SHP77 (cell line): ENCODE results near the gene CATSPERD.
A peak's percentile ranks its signal among the peaks of the same experiment; 100 is the strongest.

ENCODE experiments used
- DNase-seq, 2 experiments: peaks; one replicate each; lab custom pipeline; 2025; lab: John Stamatoyannopoulos, UW

Gene CATSPERD

DNA sequence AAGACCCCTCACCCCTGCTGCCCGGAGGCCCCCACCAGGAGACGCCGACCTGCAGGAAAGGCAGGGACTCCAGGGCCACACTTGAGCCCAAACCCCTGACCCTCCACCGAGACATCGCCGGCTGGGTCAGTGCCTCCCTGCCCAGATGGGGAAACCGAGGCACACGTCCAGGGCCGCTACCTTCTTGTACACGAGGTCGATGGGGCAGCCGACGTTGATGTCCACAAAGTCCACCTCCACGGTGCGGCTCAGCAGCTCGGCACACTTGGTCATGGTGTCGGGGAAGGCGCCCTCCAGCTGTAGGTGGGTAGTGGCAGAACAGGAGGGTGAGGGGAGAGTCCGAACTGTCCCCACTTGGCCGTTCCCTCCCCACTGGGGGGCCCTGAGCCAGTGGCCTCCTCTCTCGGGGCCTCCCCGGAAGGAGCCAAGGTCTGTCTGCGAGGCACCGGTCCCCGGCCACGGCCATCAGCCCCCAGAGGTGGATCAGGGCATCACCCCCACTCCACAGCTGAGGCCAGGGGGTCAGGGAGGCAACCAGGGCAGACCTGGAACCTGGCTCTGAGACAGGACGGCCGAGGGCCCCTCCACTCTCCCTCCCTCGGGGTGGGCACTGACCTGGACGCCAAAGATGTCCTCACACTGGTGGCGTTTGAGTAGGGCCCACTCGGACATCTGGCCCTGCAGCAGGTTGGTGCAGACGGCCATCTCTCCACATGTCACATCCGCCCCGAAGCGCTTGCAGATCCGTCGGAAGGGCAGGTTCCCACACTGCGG, 67.2 kb downstream of the CATSPERD start:
- DNase-seq, result no peak

DNA sequence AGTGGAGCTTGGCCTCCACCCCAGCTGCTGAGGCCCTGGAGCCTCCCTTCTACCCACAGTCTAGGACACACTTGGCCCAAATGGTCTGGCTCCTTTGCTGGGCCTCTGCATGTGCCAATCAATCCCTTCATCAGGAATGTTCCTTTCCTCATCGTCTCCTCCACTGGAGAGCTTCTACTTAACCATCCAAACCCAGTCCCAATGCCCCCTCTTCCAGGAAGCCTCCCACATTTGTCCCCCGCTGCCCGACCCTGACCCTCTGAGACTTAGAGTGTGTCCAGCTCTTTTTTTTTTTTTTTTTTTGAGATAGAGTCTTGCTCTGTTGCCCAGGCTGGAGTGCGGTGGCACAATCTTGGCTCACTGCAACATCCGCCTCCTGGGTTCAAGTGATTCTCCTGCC, 68.0 kb downstream of the CATSPERD start:
- no peak for DNase-seq

DNA sequence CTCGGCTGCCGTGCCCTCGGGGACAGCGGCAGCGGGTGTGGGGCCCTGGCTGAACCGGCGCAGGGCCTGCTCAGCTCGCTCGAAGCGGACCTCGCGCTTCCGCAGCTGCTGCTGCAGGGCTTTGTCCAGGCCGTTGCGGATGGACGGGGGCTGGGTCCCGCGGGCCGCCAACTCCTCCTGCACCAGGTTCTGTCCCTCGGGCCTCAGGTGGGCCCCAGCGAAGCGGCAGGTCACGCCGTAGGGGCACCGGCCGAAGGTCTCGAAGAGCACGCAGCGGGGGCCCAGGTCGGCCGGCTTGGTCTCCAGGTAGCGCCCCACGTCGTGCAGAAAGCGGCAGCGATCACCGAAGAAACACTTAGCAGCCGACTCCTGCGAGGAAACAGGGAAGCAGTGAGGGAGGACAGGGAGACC, 68.9 kb downstream of the CATSPERD start:
- no peak for DNase-seq

DNA sequence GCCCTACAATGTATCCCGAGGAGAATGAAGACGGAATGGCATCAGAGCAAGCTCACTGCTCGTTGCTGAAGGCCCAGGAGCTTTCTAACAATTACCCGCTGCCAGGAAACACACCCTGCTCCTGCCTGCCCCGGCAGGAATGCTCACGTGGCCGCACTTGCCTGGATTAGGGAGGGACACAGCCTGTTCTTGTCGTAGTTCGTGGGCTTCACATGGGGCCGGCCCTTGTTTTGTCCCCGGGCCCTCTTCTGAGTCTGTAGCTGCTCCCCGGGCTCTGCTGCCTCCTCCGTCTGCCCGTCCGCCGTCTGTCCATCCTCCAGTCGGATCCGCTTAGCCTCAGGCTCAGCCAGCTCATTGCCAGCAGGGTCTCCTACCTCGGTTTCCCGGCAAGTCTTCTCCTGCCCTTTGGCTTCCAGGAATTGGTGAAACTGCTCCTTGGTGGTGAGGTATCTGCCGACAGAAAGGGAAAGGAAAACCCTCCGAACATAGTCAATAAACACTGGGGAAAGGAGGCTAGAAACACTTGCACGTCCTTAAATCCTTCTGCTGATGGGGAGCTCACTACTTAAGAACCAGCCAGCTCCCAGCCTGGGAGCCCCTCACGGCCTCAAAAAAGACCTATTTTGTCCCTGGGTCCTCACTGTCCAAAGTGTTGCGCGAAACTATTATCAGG, 69.6 kb downstream of the CATSPERD start:
- DNase-seq, result no peak

DNA sequence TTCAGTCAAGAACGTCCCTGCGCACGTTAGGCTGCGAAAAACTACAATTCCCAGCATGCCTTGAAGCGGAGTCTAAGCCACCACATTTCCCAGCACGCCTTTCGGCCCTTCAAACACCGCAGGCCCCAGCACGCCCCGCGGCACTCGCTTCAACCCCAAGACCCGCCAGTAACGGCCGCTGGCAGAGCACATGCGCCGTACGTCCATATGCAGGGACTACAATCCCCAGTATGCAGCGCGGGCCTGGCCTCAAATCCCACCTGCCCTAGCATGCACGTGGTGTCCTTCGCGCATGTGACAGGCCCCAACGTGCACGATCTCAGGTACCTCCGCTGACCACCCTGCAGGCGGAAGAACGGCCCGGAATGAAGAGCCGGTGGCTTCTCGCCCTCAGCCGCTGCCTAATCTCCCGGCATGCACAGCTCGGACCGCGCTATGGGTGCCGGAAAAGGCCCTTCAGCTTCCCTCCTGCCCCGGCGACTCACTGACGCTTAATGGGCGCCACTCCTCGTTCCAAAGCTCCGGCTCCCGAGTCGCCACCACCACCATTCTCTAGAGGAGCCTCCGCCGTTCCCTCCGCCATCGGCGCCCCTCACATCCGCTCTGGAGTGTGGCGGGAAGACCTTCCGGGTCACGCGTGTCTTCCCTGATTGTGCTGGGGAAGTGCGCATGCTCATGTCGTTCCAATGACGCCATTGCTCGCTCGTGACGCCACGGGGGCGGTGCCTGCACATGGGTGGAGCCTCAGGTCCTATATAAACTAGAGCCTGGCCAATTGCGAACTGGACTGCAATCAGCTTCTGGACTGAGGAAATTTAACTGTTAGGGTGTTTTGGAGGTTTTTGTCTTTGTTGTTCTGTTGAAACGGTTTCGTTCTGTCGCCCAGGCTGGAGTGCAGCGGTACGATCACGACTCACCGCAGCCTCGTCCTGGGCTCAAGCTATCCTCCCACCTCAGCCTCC, 70.4 kb downstream of the CATSPERD start, which contains the start of gene DUS3L:
DUS3L (minus strand) TSS at position 605 of the 962 bp plus-strand sequence; CDS start at position 583, 22 bp downstream.
- peak; percentile 96 to 98 for DNase-seq

DNA sequence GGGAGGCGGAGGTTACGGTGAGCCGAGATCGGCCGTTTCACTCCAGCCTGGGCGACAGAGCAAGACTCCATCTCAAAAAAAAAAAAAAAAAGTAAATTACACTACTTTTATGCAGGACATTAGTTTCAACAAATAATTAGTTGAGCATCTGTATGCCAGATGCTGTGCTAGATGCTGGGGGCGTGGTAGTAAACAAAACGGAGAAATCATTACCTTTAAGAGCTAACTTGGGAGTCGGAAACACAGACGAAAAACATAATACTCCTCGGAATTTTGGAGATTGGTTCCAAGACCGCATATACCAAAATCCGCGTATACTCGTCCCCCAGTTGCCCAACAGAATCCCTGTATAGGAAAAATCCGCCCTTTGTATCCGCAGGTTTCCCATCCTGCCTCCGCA, 71.8 kb downstream of the CATSPERD start:
- DNase-seq, result no peak

DNA sequence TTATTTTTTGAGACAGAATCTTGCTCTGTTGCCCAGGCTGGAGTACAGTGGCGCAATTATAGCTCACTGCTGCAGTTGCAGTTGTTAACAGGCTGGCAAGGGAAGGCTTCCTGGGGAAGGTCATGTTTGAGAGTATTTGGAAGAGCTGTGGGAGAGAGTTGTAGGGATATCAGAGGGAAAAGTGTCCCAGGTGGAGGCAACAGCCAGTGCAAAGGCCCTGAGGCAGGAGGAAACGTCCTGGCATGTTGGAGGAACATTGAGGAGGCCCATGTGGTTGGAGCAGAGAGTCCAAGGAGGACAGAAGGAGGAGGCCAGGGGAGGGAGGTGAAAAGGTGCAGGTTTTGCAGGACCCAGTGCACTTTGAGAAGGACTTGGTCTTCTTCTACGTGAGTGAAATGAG, 72.8 kb downstream of the CATSPERD start:
- no peak for DNase-seq

DNA sequence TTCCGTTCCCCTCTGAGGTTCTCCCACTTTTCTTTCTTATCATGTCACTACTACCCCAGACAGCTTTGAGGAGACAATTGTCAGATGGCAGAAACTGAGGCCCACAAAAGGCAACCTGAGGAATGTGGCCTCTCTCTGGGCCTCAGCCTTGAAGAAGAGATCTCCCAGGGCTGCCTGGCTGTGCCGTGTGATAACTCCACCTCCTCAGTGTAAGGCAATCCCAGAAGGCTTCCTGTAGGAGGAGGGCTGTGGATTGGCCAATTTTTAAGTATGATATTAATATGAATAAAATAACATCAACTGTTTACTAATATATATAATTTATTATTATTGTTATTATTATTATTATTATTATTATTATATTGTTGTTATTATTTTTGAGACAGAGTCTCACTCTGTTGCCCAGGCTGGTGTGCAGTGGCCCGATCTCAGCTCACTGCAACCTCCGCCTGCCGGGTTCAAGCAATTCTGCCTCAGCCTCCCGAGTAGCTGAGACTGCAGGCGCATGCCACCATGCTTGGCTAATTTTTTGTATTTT, 75.0 kb downstream of the CATSPERD start:
- DNase-seq, result no peak

DNA sequence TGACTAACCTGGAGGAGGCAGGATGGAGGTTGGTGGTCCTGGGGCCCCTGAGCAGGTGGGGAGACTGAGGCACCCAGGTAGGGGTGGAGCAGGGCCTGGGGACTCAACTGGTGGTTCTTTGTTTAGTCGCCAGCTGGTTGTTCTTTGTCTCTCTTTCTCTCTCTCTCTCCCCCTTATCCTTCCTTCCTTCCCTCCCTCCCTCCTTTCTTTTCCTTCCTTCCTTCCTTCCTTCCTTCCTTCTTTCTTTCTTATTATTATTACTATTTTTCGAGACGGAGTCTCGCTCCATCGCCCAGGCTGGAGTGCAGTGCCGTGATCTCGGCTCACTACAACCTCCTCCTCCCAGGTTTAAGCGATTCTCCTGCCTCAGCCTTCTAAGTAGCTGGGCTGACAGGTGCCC, 77.8 kb downstream of the CATSPERD start:
- DNase-seq, result no peak

DNA sequence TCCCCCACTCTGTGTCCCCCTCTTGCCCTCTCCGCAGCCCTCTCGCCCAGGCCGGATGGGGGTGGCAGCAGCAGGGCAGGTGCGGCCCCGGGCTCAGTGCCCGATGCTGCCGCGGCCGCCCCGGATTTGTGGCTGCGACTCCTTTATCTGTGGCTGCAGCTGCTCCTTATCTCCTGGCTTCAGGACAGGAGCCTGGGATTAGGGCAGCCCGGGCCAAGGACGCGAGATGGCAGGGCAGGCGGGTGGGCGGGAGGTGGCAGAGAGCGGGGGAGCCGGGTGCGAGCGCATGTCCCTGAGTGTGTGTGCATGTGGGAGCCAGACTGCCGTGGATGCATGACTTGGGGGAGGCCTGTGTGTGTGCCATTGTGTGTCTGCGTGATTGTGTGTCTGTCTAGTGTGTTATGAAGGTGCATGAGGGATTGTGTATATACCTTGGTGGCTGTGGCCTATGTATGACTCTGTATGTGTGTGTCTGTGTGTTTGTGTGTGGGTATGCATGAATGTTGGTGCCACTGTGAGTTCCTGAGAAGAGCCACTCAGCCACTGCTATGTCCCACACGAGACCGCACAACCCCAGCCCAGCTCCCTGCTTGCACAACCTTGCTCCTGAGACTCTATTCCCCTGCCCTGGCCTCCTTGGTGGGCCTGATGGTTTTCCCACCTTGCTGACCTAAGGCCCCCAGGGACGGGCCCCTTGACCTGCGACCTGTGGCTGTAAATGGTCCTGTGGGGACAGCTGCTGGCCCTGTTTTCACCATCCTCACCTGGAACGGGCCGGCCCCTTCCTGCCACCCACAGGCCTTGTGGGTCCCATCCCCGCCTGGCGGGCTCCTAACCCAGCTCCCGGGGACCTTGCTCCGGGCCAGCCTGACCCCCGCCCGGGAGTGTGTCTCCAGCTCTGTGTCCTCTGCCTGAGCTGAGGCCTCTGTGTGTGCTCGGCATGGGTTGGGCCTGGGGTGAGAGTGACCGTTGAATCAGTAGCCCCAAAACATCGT, 79.1 kb downstream of the CATSPERD start:
- peak in 1 of 2 experiments; percentile 29 for DNase-seq

DNA sequence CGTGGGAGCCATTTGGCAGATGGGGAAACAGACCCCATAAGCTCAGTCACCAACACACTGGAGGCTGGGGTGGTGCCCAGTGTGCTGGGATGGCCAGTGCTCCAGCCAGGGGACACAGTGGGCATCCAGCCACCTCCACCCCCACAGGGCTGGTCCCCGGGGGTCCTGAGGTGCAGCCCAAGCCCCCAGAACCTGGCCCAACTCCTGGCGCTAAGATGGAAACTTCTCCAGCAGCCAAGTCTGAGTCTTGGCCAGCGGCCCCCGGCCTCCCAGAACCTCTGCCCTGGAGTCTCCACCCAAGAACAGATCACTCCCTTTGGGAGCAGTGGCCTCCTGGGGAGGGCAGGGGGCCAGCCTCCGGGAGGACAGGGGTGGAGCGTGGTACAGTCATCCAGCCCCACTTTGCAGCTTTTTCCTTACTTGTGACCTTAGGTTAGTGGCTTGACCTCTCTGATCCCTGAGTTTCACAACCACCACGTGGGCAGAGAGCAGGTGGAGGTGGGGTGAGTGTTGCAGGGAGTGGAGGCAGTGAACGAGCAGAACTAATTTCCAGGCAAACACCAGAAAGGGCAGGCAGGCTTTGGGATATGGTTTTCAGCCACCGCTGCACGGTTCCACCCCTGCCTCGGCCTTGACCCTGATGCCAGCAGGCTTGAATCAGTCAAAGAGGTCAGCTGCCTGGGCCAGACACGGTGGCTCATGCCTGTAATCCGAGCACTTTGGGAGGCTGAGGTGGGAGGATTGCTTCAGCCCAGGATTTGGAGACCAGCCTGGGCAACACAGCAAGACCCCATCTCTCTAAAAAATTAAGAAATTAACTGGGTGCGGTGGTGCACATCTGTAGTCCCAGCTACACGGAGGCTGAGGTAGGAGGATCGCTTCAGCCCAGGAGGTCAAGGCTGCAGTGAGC, 80.2 kb downstream of the CATSPERD start:
- no peak for DNase-seq

DNA sequence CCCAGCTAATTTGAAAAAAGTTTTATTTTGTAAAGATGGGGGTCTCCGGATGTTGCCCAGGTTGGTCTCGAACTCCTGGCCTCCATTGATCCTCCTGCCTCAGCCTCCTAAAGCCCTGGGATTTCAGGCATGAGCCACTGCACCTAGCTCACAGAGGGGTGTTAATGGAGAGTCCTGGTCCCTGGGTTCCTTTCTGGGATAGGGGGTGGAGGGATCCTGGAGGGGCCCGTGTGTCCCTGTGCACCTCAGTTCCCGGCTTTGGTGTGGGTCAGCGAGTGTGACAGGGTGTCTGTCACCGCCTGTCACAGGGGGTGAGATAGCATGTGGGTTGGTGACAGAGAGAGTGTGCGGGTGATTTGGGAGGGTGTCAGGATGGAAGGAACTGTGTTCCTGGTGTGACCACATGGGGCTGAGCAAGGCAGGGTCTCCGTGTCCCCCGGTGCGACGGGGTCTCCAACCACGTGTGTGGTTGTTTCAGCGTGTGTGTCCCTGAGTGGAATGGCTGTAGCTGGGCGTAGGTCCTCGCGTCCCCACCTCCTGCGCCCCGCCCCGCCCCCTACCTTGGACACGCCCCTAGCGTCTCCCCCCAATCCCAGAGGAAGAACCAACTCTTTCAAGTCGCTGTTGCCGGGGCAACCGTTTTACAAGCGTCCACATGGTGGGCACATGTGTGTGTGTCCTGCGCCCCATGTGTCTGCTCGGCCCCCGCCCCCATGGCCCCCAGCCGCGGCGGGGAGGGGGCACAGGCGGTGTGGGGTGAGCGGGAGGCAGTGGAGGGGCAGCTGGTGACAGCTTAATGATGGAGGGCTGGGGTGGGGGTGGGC, 81.6 kb downstream of the CATSPERD start:
- DNase-seq, result no peak

DNA sequence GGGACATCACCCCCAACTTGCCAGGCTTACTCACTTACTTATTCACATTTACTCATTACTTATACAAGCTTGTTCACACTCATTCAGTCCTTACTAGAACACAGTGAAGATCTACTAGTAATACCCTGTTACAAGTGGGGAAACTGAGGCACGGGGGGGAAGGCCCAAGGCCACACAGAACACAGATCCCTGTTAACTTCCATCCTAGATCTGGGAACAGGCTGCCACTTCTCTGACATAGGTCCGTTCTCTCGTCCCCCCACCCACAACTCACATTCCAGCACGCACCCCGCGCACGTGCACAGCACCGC, 83.0 kb downstream of the CATSPERD start:
- no peak for DNase-seq

DNA sequence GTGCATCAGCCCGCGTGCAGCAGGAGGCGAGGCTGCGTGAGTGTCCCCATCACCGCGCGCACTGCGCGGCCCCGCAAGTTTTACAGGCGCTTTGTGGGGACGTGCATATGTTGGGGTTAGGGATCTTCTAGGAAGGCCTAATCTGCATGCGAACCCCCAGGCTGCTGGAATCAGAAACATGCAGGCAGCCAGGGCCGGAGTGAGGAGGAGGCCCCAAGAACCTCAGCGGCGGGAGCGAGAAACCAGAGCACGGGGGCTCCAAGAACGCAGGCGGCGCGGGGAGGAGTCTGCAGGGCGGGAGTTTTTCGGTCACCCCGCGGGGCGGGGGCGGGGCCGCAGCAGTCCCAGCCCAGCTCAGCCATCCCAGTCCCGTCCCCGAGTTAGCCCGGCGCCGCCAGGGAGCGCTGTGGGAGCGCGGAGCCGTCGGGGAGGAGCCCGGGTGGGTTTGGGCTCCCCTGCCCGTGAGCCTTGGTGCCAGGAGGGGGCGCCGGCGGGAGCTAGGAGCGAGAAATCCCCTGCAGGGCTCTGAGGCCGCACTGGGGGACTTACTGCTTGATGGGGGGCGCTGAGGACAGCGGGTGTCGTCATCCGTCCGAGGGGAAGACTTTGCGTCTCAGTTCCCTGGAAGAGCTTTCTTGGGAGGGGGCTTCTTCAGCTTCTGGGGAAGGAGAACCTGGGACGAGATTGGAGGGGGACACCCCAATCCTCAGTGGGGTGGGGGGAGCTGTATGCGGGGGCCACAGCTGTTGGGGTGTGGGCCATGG, 83.5 kb downstream of the CATSPERD start:
- peak; percentile 84 to 87 for DNase-seq

DNA sequence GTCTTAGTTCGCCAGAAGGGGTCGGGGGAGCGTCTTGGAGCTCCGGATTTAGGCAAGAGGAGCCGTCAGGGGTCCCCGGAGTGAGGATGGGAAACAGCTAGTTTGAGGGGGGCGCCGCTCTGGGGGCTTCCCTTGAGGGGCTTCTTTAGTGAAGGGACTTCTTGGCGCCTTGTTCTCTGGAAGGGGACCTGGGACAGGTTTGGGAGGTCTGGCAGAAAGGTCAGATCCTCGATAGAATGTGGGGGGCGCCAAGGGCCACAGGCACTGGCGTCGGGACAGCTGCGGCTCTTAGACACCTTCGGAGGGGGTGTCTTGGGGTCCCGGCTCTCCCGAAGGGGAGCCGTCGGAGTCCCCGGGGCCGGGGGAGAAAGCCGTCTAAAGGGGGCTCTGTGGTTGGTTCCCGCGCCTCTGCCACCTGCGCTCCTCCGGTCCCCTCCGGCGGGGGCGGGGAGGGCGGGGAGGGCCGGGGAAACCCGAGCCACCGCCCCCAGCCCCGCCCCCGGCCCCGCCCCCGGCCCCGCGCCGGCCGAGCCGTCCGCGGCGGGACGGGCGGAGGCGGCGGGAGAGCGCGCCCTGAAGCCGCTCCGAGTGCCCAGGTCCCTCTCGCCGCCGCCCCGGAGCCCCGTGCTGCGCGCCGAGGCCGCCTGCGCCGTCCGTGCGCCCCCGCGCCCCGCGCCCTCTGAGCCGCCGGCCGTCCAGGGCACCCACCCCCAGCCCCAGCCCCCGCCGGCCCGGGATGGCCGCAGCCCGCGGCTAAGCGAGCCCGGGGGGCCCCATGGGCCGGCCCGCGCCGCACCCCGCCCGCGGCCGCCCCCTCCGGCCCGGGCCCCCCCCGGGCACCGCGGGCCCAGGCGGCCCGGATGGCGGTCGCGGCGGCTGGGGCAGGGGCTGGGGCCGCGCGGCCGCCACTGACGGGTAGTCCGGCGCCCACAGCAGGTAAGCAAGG, 84.4 kb downstream of the CATSPERD start, which contains the start of gene NRTN:
NRTN (plus strand) TSS at position 552 of the 946 bp plus-strand sequence. CDS start 19,099 bp downstream, outside the sequence.
- DNase-seq, result peak; percentile 36 to 48

DNA sequence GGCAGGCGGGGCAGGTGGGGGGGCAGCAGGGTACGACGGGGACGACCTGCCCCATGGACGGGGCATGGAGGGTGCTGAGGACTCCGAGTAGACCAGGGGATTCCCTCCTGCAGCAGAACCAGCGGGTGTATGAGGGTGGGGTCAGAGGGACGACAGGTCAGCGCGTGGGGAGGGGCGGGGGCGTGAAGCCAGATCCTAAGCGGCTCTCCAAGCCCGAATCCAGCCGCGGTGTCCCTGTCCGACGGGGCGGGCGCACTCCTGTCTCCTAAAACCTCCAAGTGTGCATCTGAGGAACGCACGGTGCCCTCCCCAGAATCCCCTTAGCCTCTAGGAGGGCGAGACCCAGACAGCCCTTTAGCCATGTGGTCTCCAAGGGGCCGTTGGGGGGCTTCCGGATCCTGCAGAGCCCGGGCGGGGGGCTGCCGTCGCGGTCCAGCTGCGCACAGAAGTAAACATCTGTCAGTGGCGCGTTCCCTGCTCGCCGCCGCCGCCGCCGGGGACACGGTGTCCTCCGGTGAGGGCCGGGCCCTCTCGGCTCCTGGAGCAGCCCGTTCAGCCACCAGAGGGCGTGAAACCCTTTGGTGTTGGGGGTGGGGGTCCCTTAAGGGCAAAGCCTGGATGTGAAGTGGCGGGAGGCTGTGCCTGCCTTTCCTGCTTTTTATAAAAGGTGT, 85.2 kb downstream of the CATSPERD start:
- peak; percentile 70 to 72 for DNase-seq
